Measurements from ENCODE around the gene TCF12. TPM values are rescaled to one million over a fixed set of nuclear protein-coding genes. Genes with fewer than 3 reads are reported as not detected.

Gene TCF12
- polyA plus RNA-seq, 1 donor (not counting 4 experiments of a cell fraction or from before 2014, with no cell fraction given) = 48.3 TPM

GRCh38 chr15:56906766-56907165 lies 11.7 kb upstream of the TCF12 start:
- dilution Hi-C loops (cut with MboI; ENCODE audit: extremely low pct_ligation_motif_present, low sequenced_read_pairs) = no loop called here
- H3K4me1 ChIP-seq (ENCODE audit: control insufficient read depth, extremely low read depth, insufficient read depth, low read length) = peaks cover 13% of the 10 kb centered on the region
- FAIRE-seq = no peak
- peak overlapping the region; percentile 45 for H3K9ac ChIP-seq (ENCODE audit: control insufficient read depth, extremely low read depth, insufficient read depth, low read length)
- peak overlapping the region; percentile 98 for H3K4me2 ChIP-seq (ENCODE audit: control insufficient read depth, extremely low read depth, insufficient read depth, low read depth, low read length)
- no peak overlapping the region for H3K27ac ChIP-seq (ENCODE audit: control insufficient read depth, insufficient read depth, low read length)
- H3K9me1 ChIP-seq (ENCODE audit: control insufficient read depth, extremely low read depth, insufficient read depth, low read length) = no peaks in the 10 kb centered on the region
- no peaks in the 10 kb centered on the region for H3K79me2 ChIP-seq (ENCODE audit: control insufficient read depth, insufficient read depth, low read length)
- no peaks in the 10 kb centered on the region for H3K36me3 ChIP-seq (ENCODE audit: control insufficient read depth in 2 of 2, extremely low read depth in 1 of 2, insufficient read depth in 2 of 2, low read length in 2 of 2)
- no peaks in the 10 kb centered on the region for H3K9me3 ChIP-seq (ENCODE audit: control insufficient read depth, low read depth, low read length)
- H2AFZ ChIP-seq (ENCODE audit: control insufficient read depth, low read length) = peak overlapping the region; percentile 95
- H4K20me1 ChIP-seq (ENCODE audit: control insufficient read depth, extremely low read depth, insufficient read depth, low read length) = no peaks in the 10 kb centered on the region
- DNase-seq (ENCODE audit: low read depth, low spot score) = no peak
- peak overlapping the region in 2 of 3 experiments; percentile 59 to 71 for H3K4me3 ChIP-seq (ENCODE audit: control insufficient read depth in 2 of 3, extremely low read depth in 1 of 3, insufficient read depth in 2 of 3, low read depth in 1 of 3, low read length in 3 of 3)
- TF ChIP-seq EZH2 (IDR thresholded peaks at IDR 0.05; ENCODE audit: low read length) = no peak
- TF ChIP-seq CTCF (optimal IDR thresholded peaks at IDR 0.05 in 1 of 3, IDR thresholded peaks at IDR 0.05 in 1 of 3, conservative IDR thresholded peaks at IDR 0.05 in 1 of 3; ENCODE audit: extremely low read depth in 1 of 3, insufficient read depth in 2 of 3, low read length in 3 of 3) = no peak
- no peaks in the 10 kb centered on the region for H3K27me3 ChIP-seq (ENCODE audit: control insufficient read depth, extremely low read depth, insufficient read depth, low read length)

GRCh38 chr15:56910801-56911200 lies 7.6 kb upstream of the TCF12 start:
- no peak overlapping the region for H3K27ac ChIP-seq (ENCODE audit: control insufficient read depth, insufficient read depth, low read length)
- FAIRE-seq (no peak), DNase-seq (ENCODE audit: low read depth, low spot score) (no peak)
- no peaks in the 10 kb centered on the region for H3K79me2 ChIP-seq (ENCODE audit: control insufficient read depth, insufficient read depth, low read length)
- H3K27me3 ChIP-seq (ENCODE audit: control insufficient read depth, extremely low read depth, insufficient read depth, low read length) = no peaks in the 10 kb centered on the region
- H3K4me1 ChIP-seq (ENCODE audit: control insufficient read depth, extremely low read depth, insufficient read depth, low read length) = peaks cover 13% of the 10 kb centered on the region
- H3K4me2 ChIP-seq (ENCODE audit: control insufficient read depth, extremely low read depth, insufficient read depth, low read depth, low read length) = no peak overlapping the region
- H3K9ac ChIP-seq (ENCODE audit: control insufficient read depth, extremely low read depth, insufficient read depth, low read length) = no peak overlapping the region
- no peaks in the 10 kb centered on the region for H3K36me3 ChIP-seq (ENCODE audit: control insufficient read depth in 2 of 2, extremely low read depth in 1 of 2, insufficient read depth in 2 of 2, low read length in 2 of 2)
- dilution Hi-C loops (cut with MboI; ENCODE audit: extremely low pct_ligation_motif_present, low sequenced_read_pairs) = no loop called here
- no peaks in the 10 kb centered on the region for H3K9me1 ChIP-seq (ENCODE audit: control insufficient read depth, extremely low read depth, insufficient read depth, low read length)
- H3K9me3 ChIP-seq (ENCODE audit: control insufficient read depth, low read depth, low read length) = no peaks in the 10 kb centered on the region
- no peak overlapping the region for H2AFZ ChIP-seq (ENCODE audit: control insufficient read depth, low read length)
- no peak overlapping the region for H3K4me3 ChIP-seq (ENCODE audit: control insufficient read depth in 2 of 3, extremely low read depth in 1 of 3, insufficient read depth in 2 of 3, low read depth in 1 of 3, low read length in 3 of 3)
- TF ChIP-seq CTCF (optimal IDR thresholded peaks at IDR 0.05 in 1 of 3, IDR thresholded peaks at IDR 0.05 in 1 of 3, conservative IDR thresholded peaks at IDR 0.05 in 1 of 3; ENCODE audit: extremely low read depth in 1 of 3, insufficient read depth in 2 of 3, low read length in 3 of 3) = no peak
- TF ChIP-seq EZH2 (IDR thresholded peaks at IDR 0.05; ENCODE audit: low read length) = no peak
- H4K20me1 ChIP-seq (ENCODE audit: control insufficient read depth, extremely low read depth, insufficient read depth, low read length) = no peaks in the 10 kb centered on the region

Data from keratinocyte (primary cell).